HEK293T (cell line): ENCODE results near the gene TMEM229A.

Source experiments
- ELF4 ChIP-seq: fragments of 450-650 bp; IDR thresholded peaks from 2 replicates; pipeline ENCODE4 v1.6.1; 2017; ENCODE audit warnings: antibody characterized with exemption
- FOXA1 ChIP-seq: fragments of 450-650 bp; IDR thresholded peaks from 2 replicates; pipeline ENCODE4 v1.6.1; 2016; ENCODE audit warnings: mild to moderate bottlenecking
- FOXK2 ChIP-seq: fragments of 450-650 bp; IDR thresholded peaks from 2 replicates; pipeline ENCODE4 v1.6.1; 2016; ENCODE audit warnings: mild to moderate bottlenecking
- FOXM1 ChIP-seq: fragments of 450-650 bp; IDR thresholded peaks from 2 replicates; pipeline ENCODE4 v1.6.1; 2017; ENCODE audit warnings: mild to moderate bottlenecking, borderline replicate concordance
- HDGF ChIP-seq: fragments of 450-650 bp; IDR thresholded peaks from 2 replicates; pipeline ENCODE4 v1.6.1; 2017; ENCODE audit warnings: antibody characterized with exemption, borderline replicate concordance
- NFRKB ChIP-seq: fragments of 450-650 bp; IDR thresholded peaks from 2 replicates; pipeline ENCODE4 v1.6.1; 2016; ENCODE audit warnings: mild to moderate bottlenecking, moderate library complexity
- PKNOX1 ChIP-seq: fragments of 450-650 bp; IDR thresholded peaks from 2 replicates; pipeline ENCODE4 v1.6.1; 2016
- SUZ12 ChIP-seq: fragments of 450-650 bp; IDR thresholded peaks from 2 replicates; pipeline ENCODE4 v1.6.1; 2016; ENCODE audit warnings: mild to moderate bottlenecking
- TARDBP ChIP-seq: fragments of 450-650 bp; IDR thresholded peaks from 2 replicates; pipeline ENCODE4 v1.6.1; 2016
- ZNF384 ChIP-seq: fragments of 450-650 bp; IDR thresholded peaks from 2 replicates; pipeline ENCODE4 v1.6.1; 2016

- TF ChIP-seq TARDBP = no peak
- no peak for TF ChIP-seq NFRKB
- TF ChIP-seq FOXK2 = no peak
- TF ChIP-seq FOXM1 = no peak
- TF ChIP-seq ZNF384 = no peak
- TF ChIP-seq SUZ12 = no peak
- no peak for TF ChIP-seq HDGF
- TF ChIP-seq PKNOX1 = no peak
- TF ChIP-seq FOXA1 = no peak
- no peak for TF ChIP-seq ELF4
These were observed 29.3 kb upstream of the TMEM229A start for GRCh38 chr7:124062171-124062570.
